HG02678 (cell line): ENCODE results near the gene PEPD.

Source experiments
- ATAC-seq: cut with Tn5 transposase; IDR thresholded peaks from one replicate; pipeline ENCODE4 v1.9.1; 2021; ENCODE audit warnings: mild to moderate bottlenecking, moderate library complexity; ENCODE audit not compliant: unreplicated experiment

PEPD gene

DNA sequence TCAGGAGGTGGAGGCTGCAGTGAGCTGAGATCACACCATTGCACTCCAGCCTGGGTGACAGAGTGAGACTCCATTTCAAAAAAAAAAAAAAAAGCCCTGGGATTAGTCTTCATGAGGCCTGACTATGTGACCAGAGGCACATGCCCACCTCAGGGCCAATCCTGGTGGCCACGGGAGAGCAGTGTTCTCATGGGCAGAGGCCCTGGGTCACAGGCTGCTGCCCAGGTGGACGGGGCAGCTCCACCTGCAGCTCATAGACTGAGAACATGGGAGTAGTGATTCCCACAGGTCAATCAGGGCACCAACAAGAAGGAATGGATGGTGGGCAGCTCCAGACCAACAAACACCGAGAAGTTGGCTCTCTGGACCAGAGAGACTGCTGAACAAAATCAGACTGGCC lies 26.1 kb upstream of the PEPD start:
- ATAC-seq: no peak

DNA sequence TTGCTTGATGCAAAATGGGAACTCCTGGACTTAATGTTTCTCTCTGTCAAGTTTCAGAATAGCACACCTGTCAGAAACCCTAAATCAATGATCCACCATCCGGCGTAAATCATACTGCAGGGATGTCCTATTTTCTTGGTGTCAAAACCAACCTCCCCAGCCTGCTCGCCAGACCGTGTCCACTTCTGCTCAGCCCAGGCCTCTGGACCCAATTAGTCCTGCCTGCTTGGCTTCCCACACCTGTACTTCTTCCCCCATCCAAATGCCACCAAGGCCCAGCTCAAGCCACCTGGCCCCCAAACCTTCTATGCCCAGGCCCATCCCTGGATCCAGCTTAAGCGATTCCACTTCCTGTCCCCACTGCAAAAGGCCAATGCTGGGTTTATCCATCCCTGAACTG lies 25.1 kb upstream of the PEPD start:
- ATAC-seq: no peak

- ATAC-seq: no peak
These were observed 23.8 kb upstream of the PEPD start for GRCh38 chr19:33545217-33545981.

GRCh38 chr19:33535226-33535625 lies 13.6 kb upstream of the PEPD start:
- no peak for ATAC-seq

- no peak for ATAC-seq
These were observed 11.4 kb upstream of the PEPD start for GRCh38 chr19:33532859-33533460.

DNA sequence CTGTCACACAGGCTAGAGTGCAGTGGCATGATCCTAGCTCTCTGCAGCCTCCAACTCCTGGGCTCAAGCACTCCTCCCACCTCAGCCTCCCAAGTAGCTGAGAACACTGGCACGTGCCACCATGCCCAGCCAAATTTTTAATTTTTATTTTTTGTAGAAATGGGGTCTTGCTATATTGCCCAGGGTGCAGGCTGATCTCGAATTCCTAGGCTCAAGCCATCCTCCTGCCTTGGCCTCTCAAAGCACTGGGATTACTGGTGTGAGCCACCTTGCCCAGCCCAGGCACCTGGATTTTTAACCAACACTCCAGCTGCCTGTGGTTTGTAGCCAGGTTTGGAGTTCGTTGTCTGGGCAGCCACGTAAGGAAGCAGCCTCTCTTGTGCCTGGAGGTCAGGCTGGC lies 9.3 kb upstream of the PEPD start:
- no peak for ATAC-seq

DNA sequence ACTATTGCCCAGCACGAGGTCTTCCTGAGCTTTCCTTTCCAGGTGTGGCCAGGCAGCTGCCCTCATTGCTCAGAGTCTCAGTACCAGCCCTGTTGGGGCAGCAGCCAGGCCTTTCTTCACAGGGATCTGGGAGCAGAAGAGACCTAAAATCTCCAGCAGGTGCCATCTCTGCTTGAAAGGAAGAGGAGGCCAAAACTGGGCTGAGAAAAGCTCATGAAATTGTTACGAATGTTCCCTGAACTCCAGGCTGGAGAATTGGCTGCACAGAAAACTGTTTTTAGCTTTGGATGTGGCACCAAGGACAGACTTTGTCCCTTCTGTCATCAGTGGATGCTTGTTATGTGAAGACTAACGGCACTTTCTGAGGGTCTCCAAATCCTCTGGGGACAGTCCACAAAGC lies 8.7 kb upstream of the PEPD start:
- ATAC-seq: no peak

DNA sequence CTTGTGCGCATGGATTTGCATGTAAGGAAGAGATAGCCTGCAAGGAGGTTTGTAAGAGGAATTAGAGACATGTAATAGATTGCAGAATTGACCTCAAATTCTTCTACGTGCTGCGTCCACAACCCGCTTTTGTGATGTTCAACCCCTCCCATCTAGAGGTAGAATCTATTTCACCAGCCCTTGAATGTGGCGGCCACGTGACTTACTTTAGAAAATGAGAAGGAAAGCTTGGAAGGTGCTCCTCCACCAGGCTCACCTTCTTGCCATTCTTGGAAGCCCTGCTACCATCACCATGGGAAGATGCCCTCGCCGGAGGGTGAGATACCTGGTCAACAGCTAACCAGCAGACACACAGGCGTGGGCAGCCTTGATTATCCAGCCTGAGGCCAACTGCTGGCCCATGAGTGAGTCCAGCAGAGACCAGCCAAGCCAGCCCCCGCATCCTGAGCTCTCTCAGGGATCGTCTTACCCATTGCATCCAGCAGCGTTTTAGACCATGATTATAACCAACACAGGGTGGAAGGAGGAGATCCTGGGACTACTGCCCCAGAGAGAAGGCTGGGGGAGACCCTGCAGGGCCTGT lies 7.6 kb upstream of the PEPD start:
- no peak for ATAC-seq

- no peak for ATAC-seq
These were observed 6.8 kb upstream of the PEPD start for GRCh38 chr19:33528404-33528803.

- ATAC-seq: no peak
These were observed 5.5 kb upstream of the PEPD start for GRCh38 chr19:33527125-33527524.

DNA sequence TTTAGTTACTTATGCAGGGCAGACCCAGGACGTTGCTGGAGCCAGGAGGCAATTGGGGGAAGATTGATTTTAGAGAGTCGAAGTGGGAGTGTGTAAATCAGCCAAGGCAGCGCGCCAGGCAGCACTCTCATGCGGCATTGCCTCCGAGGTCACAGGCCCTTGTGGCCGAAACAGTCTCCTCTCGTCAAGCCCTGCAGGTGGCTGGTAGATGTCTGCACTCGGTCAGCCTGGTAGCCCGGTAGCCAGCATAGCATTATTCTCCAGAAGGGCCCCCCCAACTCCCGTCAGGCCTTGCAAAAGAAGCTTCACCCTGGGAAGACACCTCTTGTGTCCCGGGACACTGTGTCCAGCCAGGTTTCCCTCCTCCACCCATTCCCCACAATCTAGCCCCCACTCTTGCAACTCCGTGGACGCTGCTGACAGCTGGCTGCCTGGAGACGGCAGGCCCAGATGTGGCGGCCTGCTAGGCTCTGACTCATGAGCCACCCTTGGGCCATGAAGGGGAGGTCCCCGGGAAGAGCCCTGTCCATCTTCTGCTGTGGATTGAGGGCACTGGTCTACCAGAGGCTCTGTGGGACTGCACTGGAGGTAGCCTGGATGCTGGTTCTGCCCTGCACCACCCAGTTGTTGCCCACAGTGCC lies 2.6 kb upstream of the PEPD start:
- no peak for ATAC-seq

DNA sequence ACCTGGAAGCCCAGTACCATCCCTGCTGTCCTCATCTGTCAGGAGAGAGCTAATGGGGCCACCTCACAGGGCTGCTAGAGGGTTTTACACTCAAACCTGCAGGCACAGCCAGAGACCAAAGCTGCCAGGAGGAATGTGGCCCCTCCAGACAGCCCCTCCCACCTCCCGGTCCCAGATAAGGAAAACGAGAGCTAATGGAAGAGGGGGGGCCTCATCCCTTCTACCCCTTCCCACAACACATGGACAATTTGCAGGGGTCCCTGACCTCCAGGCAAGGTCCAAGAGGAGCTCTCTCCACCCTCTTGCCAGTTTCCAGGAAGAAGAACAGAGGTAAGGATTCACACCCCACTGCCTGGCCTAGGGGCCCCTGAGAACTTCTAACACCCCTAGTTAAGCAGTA lies 1.6 kb upstream of the PEPD start:
- ATAC-seq: no peak

GRCh38 chr19:33522371-33522662 lies 726 bp upstream of the PEPD start:
- ATAC-seq: no peak

DNA sequence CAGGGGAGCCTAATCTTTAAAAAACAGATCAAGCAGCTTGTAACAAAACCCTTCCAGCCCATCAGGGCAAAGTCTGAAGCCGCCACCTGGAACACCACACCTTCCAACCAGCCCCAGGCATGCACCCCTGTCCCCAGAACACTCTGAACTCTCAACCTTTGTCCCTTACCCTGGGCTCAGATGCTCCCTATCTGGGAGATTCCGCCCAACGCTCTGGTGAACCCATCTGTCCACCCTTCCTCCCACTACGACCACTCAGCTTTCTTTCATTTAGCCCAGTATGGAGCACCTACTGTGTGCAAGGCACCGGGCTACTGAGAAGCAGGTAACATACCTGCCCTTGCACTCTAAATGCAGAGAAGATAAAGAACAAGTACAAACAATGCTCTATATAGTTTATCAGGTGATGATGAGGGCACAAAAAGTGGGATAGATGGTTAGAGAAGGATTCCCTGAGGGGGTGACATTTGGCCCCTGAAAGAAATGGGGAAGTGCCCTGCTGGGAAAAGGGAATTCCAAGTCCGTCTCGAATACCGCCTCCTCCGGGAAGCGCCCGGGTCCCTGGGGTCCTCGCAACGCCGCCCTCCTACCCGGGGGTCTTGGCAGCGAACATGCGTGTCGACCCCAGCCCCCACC lies 629 bp downstream of the PEPD start:
- ATAC-seq: no peak

DNA sequence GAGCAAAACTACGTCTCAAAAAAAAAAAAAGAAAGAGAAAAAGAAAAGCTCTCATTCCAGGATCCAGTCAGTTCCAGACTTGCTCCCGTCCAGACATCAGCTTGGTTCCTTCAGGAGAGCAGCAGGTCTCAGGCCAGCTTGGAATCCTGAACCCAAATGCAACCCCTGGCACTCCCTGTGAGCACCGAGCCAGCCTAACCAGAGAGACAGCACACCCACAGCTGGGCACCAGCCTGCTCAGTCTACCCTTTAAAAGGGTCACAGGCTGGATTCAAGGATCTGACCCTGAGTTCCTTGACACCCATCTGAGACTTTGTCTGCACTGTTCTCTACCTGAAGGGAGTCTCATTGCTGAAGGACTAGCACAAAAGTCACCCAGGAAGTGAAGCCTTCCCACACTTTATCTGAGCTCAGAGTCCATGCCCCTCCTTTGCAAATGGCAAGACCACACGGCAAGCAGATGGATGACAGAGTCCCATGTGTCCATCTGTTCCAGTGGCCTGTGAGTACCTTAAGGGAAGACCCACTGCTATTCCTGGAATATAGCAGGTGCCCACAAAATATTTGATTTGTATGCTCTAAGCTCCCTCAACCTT lies 1.4 kb downstream of the PEPD start:
- ATAC-seq: no peak

DNA sequence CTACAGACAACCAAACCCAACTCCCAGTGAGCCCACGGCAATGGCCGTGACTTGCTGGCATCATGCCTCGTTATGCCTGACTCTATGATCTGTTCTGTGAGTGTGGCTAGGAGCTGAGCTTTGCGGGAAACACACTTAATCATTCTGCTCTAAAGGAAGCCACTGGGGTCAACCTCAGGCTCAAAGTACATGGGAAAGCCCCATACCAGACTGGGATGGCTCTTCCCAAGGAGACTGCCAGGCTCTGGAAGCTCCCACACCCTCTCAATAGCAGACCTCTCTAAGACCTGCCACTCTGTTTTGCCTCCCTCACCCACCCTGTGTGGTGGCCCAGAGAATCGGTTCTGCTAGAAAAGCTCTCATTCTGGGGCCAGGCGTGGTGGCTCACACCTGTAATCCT lies 2.2 kb downstream of the PEPD start:
- ATAC-seq: no peak

DNA sequence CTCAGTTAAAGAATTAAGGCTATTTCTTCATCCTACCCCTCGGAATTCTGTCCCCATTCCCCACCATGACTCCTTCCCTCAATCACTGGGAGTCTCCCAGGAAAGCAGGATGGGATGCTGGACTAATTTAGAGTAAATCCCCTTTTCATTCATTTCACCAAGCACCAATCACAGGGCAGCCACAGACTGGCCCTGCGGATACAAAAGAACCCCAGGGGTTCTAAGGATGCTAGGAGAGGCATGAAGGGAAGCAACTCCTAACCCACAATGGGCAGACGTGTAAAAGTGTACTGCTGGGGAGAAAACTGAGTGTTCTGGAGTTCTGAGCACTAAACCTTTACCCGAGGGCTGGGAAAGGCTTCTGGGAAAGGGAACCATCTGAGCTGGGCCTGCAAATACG lies 3.0 kb downstream of the PEPD start:
- no peak for ATAC-seq

GRCh38 chr19:33517922-33518321 lies 3.7 kb downstream of the PEPD start:
- ATAC-seq: no peak

DNA sequence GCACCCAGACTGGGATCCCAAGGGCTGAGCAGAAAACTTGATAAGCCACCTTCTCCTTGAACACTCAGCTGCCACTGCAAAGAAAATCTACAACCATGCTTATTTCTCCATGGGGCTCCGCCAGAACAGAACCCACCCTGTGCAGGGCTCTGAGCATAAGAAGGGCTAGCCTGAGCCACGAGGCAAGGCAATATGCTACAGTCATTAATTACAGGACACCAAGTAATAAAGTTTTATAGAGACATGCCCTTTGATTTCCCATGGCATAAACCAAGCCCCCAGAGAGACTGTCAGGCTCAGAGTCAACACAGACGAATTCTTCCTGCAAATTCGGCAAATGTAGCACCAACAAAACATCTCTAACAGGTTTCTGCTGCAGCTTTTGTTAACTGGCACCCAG lies 5.7 kb downstream of the PEPD start:
- ATAC-seq: no peak

DNA sequence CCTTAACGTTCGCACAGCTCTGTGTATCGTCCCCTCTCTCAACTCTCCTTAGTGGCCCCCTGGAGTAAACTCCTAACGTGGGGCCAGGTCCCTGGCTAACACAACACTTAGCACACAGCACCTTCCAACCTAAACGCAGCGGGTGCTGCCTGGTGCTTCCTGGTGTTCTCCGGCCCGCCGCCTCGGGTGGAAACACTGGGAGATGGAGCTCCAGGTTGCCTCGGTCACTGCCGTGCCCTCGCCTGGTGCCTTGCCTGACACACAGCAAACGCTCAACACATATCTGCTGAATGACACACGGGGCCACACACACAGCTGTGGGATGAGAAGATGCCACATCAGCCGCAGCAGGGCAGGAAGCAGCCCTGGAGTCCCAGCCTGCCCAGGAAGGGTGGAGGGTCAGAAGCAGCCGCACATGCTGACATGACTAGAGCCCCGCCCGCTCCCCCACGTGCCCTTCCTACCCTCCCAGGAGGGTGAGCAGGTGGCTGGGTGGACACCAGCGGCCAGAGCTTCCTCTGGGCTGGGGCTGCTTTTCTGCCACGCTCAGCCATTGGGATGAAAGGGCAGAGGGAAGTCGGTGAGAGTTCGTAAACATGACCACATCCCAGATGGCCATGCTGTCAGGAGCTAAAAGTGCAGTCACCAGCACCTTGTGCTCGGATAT lies 6.6 kb downstream of the PEPD start:
- ATAC-seq: no peak

- ATAC-seq: no peak
These were observed 8.2 kb downstream of the PEPD start for GRCh38 chr19:33513424-33513823.
